MCF 10A (cell line): ENCODE measurements around the gene SNTB2. TPM values are rescaled to one million over a fixed set of nuclear protein-coding genes. Genes with fewer than 3 reads are reported as not detected.
A peak's percentile ranks its signal among the peaks of the same experiment; 100 is the strongest.

ENCODE experiments used
- BruUV-seq: library from RNA; stranded (reverse); fragments of 400-500 nt; replicated peaks from 2 replicates; lab custom pipeline; 2021; lab: Mats Ljungman, UMichigan
- CTCF ChIA-PET: fragments of 300-600 bp; sonication (Branson Sonifier 250); formaldehyde crosslinking; extraction: SDS; loops from one replicate; lab custom pipeline; 2021; ENCODE audit warnings: antibody characterized with exemption, inconsistent platforms; lab: Yijun Ruan, JAX
- POLR2A ChIA-PET: fragments of 300-600, 350-650 bp; sonication (Branson Sonifier 250); formaldehyde crosslinking; extraction: SDS; loops from one replicate; lab custom pipeline; 2020; ENCODE audit warnings: antibody characterized with exemption, inconsistent platforms; lab: Yijun Ruan, JAX
- DNase-seq: peaks from one replicate; pipeline ENCODE4 v3.0.0-alpha.2; 2018; ENCODE audit not compliant: unreplicated experiment
- H3K27ac Mint-ChIP-seq: one replicate; pipeline ENCODE4 v1.8.0; 2022; ENCODE audit warnings: mild to moderate bottlenecking, low read depth, mixed read lengths; ENCODE audit not compliant: unreplicated experiment
- H3K27me3 Mint-ChIP-seq: one replicate; pipeline ENCODE4 v1.8.0; 2022; ENCODE audit warnings: mixed read lengths; ENCODE audit not compliant: insufficient read depth, unreplicated experiment
- H3K36me3 Mint-ChIP-seq: one replicate; pipeline ENCODE4 v1.8.0; 2022; ENCODE audit warnings: mild to moderate bottlenecking, moderate library complexity, mixed read lengths; ENCODE audit not compliant: insufficient read depth, unreplicated experiment
- H3K4me1 Mint-ChIP-seq: one replicate; pipeline ENCODE4 v1.8.0; 2022; ENCODE audit warnings: mixed read lengths; ENCODE audit not compliant: insufficient read depth, unreplicated experiment
- H3K4me3 Mint-ChIP-seq: one replicate; pipeline ENCODE4 v1.8.0; 2022; ENCODE audit warnings: mild to moderate bottlenecking, moderate library complexity, mixed read lengths; ENCODE audit not compliant: unreplicated experiment
- H3K9me3 Mint-ChIP-seq: one replicate; pipeline ENCODE4 v1.8.0; 2022; ENCODE audit warnings: mixed read lengths; ENCODE audit not compliant: unreplicated experiment
- intact Hi-C: fragments of 100-400 bp; cut with micrococcal nuclease; formaldehyde crosslinking; loops from 2 replicates; pipeline ENCODE4 v1.14.1; 2022
- total RNA-seq: library from RNA; stranded (reverse); gene quantifications from 2 replicates; pipeline ENCODE4 v1.2.3, GENCODE V29; 2022
- TF ChIP-seq, protein P1 (sequence below): fragments of 200-600 bp; IDR thresholded peaks from one replicate; pipeline ENCODE4 v1.8.0; 2022; ENCODE audit warnings: antibody characterized with exemption, mild to moderate bottlenecking; ENCODE audit not compliant: unreplicated experiment

The SNTB2 gene
- total RNA-seq, 1 experiment from 2014 or later: 20.2 TPM

- POLR2A ChIA-PET: interaction anchor here (0.5 to 1.2 kb wide), 2 partner anchors 21 to 69 kb away, joined by 3 read pairs; no protein-coding TSS in a partner anchor
These were observed 22.8 kb downstream of the SNTB2 start for GRCh38 chr16:69209735-69210134.

GRCh38 chr16:69217433-69217832, 30.5 kb downstream of the SNTB2 start:
- Mint-ChIP-seq H3K4me1 (peaks cover 17% of the 10 kb centered on the region), H3K4me3 (peak overlapping the region; percentile 33), H3K27me3 (no peaks in the 10 kb centered on the region), H3K36me3 (no peaks in the 10 kb centered on the region), H3K27ac (peak overlapping the region; percentile 12), H3K9me3 (no peaks in the 10 kb centered on the region)
- CTCF ChIA-PET: interaction anchor here (0.8 to 1.0 kb wide), 2 partner anchors 67 to 68 kb away, joined by 3 to 6 read pairs; no protein-coding TSS in a partner anchor
- TF ChIP-seq, protein P1, sequence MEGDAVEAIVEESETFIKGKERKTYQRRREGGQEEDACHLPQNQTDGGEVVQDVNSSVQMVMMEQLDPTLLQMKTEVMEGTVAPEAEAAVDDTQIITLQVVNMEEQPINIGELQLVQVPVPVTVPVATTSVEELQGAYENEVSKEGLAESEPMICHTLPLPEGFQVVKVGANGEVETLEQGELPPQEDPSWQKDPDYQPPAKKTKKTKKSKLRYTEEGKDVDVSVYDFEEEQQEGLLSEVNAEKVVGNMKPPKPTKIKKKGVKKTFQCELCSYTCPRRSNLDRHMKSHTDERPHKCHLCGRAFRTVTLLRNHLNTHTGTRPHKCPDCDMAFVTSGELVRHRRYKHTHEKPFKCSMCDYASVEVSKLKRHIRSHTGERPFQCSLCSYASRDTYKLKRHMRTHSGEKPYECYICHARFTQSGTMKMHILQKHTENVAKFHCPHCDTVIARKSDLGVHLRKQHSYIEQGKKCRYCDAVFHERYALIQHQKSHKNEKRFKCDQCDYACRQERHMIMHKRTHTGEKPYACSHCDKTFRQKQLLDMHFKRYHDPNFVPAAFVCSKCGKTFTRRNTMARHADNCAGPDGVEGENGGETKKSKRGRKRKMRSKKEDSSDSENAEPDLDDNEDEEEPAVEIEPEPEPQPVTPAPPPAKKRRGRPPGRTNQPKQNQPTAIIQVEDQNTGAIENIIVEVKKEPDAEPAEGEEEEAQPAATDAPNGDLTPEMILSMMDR: no peak
- BruUV-seq: no TSS peak
- POLR2A ChIA-PET: interaction anchor here (0.7 to 6.6 kb wide), 8 partner anchors 9 to 85 kb away, joined by 3 to 42 read pairs (median 6); partner anchors contain the start of genes SNTB2 and UTP4
- intact Hi-C loops: loop anchor here (2.0 kb wide), 1 partner anchor 19 kb away; no protein-coding TSS in a partner anchor
- DNase-seq: peak; percentile 30

More at GRCh38 chr16:69209735-69210134, 22.8 kb downstream of the SNTB2 start:
- no peak overlapping the region for H3K4me3 Mint-ChIP-seq
- intact Hi-C loops: no loop called here
- no peak for DNase-seq
- no peaks in the 10 kb centered on the region for H3K27me3 Mint-ChIP-seq
- H3K4me1 Mint-ChIP-seq: peaks cover 7% of the 10 kb centered on the region
- no peak overlapping the region for H3K27ac Mint-ChIP-seq
- CTCF ChIA-PET: no interaction called here
- BruUV-seq: no TSS peak
- no peaks in the 10 kb centered on the region for H3K36me3 Mint-ChIP-seq
- no peaks in the 10 kb centered on the region for H3K9me3 Mint-ChIP-seq
- TF ChIP-seq, protein P1: no peak

GRCh38 chr16:69219279-69219678, 32.3 kb downstream of the SNTB2 start:
- POLR2A ChIA-PET: interaction anchor here (2.3 to 6.6 kb wide), 3 partner anchors 16 to 31 kb away, joined by 10 to 42 read pairs (median 31); partner anchors contain the start of gene SNTB2
- no peak for DNase-seq
- Mint-ChIP-seq H3K4me1 (peaks cover 17% of the 10 kb centered on the region), H3K9me3 (no peaks in the 10 kb centered on the region), H3K36me3 (no peaks in the 10 kb centered on the region), H3K27me3 (no peaks in the 10 kb centered on the region), H3K27ac (no peak overlapping the region), H3K4me3 (no peak overlapping the region)
- no TSS peak for BruUV-seq
- intact Hi-C loops: no loop called here
- TF ChIP-seq, protein P1: no peak
- CTCF ChIA-PET: no interaction called here

DNA sequence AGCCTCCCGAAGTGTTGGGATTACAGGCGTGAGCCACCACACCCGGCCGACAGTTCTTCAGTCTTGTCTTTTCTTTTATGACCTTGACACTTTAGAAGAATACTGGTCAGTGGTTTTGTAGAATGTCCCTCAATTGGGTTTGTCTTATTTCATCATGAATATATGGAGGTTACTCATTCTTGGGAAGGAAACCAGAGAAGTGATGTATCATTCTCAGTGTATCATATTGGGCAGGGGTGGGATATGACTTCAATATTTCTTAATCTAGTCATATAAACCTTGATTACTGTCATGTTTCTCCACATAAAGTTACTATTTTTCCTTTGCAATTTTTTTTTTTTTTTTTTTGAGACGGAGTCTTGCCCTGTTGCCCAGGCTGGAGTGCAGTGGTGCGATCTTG, 36.9 kb downstream of the SNTB2 start:
- Mint-ChIP-seq H3K4me1 (peaks cover 5% of the 10 kb centered on the region), H3K4me3 (no peak overlapping the region), H3K27ac (no peak overlapping the region), H3K36me3 (no peaks in the 10 kb centered on the region), H3K27me3 (no peaks in the 10 kb centered on the region), H3K9me3 (no peaks in the 10 kb centered on the region)
- TF ChIP-seq, protein P1: no peak
- ChIA-PET CTCF (no interaction called here), POLR2A (no interaction called here)
- intact Hi-C loops: no loop called here
- BruUV-seq: no TSS peak
- no peak for DNase-seq
